NCI-H446 (cell line): ENCODE results near the gene RGL1.
A peak's percentile ranks its signal among the peaks of the same experiment; 100 is the strongest.

Experiments used
- DNase-seq, 2 experiments: peaks; one replicate each; lab custom pipeline; 2025; lab: John Stamatoyannopoulos, UW

RGL1 gene

GRCh38 chr1:183916574-183916973 is 111.7 kb downstream of the RGL1 start:
- DNase-seq = no peak

DNA sequence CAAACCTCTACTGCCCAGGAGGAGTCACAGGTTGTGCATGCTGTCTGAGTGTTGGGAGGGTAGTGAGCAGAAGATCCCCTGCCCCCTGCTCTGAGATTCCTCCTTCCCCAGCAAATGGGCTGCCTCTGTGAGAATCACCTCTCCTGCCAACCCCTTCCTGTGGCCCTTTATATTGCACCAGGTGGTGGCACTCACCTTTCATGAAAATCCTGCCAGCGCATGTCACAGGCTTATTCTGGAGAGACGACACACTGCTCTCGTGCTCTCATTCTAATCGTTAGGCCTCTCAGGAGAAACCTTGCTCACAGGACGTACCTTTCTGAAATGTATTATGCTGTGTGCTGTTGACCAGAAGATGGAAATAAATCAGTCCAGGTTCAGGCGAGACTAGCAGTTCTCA is 113.7 kb downstream of the RGL1 start:
- DNase-seq = no peak

DNA sequence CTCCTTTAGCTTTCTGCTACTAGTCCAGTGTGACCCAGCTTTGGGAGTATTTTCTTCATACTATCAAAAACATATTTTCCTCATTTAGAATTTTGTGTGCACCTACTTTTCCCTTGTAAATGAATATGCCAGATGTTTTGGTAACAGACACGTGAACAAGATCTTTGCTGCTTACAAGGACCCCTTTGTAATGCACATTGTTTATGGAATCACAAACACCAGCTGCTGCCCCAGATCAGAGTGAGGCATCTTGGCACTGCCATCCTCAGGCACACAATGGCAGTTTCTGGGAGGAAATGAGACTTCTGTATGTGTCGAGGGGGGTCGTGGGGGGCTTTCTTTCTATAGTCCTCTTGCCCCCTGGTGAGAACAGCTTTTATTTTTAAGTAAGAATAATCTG is 115.7 kb downstream of the RGL1 start:
- peak in 1 of 2 experiments; percentile 17 for DNase-seq

DNA sequence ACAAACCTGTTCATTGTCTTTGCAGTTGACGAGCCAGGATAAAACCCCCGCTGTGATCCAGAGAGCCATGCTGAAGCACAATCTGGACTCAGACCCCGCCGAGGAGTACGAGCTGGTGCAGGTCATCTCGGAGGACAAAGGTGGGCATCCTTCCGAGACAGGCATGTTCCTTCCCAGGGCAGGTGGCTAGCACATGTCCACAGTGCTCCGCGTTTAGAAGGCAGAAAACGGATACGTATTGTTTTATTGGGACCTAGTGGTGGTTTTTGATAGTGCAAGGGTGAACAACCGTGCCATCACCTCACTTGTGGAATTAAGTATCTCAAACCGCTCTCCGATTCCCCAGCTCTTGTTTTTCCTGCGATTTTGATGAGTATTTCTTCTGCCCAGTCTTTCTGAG is 117.3 kb downstream of the RGL1 start:
- peak in 1 of 2 experiments; percentile 10 for DNase-seq

- DNase-seq = no peak
Observed at GRCh38 chr1:183925947-183926346, 121.0 kb downstream of the RGL1 start.

DNA sequence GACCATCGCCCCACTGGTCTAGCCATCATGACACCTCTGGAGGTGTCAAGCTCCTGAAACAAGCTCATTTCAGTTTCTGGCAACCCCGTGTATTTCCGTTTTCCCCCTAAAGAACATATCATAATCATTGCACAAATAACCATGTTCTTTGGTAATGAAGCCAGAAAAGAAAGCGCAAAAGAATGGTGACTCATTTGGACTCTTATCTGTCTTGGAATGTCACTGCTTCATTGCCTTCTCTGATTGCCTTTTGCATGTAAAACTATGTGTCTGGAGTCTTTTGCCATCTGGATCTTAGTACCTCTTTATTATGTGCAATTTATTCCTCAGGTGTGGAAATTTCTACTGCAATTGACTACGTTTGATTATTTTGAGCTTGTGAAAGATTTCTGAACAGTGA is 122.1 kb downstream of the RGL1 start:
- DNase-seq = no peak

- DNase-seq = no peak
Observed at GRCh38 chr1:183931646-183932271, 126.8 kb downstream of the RGL1 start.

GRCh38 chr1:183932412-183932811 is 127.5 kb downstream of the RGL1 start:
- DNase-seq = peak; percentile 68 to 91

DNA sequence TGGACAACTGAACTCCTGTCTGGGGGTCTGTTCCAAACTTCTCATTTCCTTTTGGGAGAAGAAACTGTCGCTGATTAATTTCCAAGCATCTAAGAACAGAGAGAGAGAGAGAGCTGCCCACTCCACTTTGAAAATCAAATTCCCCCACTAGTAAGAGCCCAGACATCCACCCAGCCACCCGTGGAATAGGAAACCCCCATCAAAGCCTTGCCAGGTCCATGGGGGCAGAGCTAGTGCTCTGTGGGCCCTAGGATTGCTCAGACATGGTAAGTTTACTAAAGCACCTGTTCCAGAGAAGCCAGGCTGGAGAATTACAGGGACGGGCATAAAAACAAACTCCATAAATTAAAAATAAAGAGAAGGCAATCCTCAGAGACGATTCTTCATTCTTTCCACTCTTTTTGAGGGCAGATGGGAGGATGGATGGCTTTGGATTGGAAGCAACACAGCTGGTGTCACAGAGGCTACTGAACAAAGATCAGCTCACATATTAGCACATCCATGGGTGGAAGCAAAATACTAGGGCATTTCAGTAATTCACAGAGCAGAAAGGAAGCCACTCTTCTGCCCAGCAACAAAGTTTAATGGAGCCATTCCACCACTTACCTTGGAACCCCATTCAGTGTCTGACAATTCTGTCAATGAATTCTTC is 128.7 kb downstream of the RGL1 start:
- peak in 1 of 2 experiments; percentile 32 for DNase-seq

DNA sequence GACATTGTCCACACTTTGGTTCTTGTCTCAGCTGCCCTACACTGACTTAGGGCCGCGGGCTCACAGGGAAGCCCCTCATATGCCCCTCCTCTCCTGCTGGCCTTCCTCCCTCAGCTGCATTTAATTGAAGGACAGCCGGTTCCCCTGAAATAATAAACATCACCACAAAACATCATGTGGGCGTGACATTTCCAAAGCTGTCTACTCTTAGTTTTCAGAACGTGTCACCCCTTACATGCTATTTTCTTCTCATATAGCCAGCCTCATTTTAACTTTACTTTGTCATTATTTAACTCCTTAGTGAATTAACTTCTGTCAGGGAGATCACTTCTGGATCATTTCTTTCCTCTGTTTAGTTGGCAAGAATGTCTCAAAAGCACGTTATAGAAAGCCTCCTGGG is 129.4 kb downstream of the RGL1 start:
- no peak for DNase-seq

GRCh38 chr1:183936009-183936408 is 131.1 kb downstream of the RGL1 start:
- no peak for DNase-seq

GRCh38 chr1:183936791-183937190 is 131.9 kb downstream of the RGL1 start:
- DNase-seq = no peak

- DNase-seq = no peak
Observed at GRCh38 chr1:183937611-183938010, 132.7 kb downstream of the RGL1 start.

GRCh38 chr1:183941001-183941400 is 136.1 kb downstream of the RGL1 start:
- DNase-seq = no peak

DNA sequence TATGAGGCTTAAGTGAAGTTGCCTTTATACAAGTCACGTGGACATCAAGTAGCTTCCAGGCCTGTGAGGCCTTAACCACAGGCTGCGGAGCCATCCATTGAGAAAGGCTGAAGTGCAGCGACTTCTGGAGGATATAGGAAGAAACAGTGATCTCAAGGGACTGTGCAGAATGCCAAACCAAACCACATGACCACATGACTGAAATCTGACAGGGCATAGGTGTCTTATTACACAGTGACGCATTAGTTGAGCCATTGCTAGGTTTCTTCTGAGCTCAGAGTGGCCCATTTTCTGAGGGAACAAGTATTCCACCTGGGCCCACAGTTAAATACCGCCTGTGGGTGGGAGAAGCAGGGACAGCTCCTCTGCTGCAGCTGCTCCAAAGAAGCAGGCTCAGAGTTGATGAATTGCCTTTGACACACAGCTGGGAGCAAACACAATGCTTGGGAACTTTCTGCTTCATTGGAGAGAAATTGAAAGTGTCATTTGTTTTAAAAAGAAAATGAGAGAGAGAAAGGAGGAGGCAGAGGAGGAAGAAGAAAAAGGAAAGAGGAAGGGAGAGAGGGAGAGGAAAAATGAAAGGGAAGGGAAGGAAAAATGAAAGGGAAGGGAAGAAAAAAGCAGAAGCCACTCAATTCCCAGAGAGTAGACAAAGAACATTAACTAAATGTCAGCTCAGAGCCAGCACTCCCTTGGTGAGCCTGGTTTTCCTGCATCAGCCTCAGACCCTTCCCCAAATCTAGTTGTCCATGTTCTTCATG is 138.2 kb downstream of the RGL1 start:
- no peak for DNase-seq

DNA sequence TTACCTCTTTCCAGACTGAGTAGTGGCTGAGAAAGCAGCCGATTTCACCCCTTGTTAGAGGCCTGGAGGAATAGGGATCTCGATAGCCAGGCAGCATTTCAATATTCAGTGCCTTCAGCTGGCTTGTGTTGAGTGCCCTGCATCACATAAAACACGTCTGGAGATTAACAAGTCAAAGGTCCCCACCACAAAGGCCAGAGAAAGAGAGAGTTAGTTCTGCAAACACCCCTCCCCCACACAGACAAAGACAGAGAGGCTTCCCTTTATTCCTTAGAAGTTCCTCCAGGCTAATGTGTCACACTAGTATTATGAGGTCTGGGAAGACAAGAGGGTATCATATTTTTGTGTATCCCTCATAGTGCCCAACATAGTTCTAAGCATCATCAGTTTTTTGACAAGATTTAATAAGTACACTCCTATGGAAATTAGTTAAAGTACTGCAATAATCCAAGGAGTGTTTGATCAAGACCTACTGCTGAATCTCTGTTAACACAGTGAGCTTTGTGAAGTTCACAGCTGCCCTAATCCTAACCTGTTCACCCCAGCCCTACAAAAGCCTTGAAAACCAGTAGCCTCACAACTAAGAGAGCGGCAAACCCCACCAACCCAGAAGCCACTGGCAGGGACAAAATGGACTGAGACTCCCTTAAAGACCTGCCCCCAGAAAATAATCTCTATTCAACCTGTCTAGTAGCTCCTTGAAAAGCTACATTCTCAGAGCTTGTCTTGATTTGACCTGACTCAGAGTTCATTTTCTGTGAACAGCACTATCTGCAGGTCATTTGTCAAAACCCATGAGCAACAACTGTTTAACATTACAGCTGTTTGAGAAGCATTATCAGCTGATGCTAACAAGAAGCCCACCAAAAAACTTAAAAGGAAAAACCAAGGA is 140.8 kb downstream of the RGL1 start:
- no peak for DNase-seq

DNA sequence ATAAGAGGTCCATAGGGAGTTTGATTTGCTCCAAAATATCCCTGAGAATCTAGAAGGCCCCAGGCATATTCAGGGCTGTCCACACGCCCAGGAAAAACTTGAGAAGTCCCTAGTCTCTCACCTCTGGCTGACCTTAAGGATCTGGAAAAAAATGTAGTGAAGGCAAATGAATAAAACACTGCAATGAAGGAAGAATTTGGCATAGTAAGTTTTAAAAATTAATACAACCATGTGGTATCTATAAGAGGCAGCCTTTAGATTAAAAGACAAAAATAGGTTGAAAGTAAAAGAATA is 141.3 kb downstream of the RGL1 start:
- no peak for DNase-seq

DNA sequence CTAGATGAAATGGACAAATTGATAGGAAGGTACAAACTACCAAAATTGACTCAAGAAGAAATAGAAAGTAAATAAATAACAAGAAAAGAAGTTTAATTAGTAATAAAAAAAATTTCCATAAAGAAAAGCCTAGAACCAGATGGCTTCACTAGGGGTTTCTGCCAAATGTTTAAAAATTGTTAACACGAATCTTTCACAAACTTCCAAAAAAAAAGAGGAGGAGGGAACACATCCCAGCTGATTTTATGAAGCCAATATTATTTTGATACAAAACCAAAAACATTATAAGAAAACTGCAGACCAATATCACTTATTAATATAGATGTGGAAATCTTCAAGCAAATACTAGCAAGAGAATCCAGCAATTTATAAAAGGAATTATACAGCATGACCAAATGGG is 143.1 kb downstream of the RGL1 start:
- DNase-seq = no peak

DNA sequence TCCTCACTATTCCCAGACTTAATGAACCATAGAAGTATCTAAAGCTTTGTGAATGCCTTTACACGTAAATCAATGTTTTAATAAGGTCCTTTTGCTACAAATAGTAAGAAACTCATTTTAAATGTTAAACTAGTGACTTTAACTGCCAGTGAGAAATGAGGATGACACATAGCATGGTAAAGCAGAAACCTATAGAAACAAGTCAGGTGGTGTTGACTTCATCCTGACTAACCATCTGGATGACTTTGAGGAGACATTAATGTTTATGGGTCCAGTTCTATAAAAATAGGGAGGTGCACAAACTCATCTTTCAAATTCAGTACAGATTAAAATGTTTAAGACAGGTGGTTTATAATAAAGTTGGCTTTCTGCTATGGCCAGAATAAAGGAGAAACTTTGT is 147.2 kb downstream of the RGL1 start:
- no peak for DNase-seq

- peak; percentile 67 to 83 for DNase-seq
Observed at GRCh38 chr1:183953031-183953430, 148.1 kb downstream of the RGL1 start.

GRCh38 chr1:183954496-183954895 is 149.6 kb downstream of the RGL1 start:
- peak in 1 of 2 experiments; percentile 14 for DNase-seq

- no peak for DNase-seq
Observed at GRCh38 chr1:183956559-183957188, 151.8 kb downstream of the RGL1 start.
